BJ (cell line): ENCODE measurements around the gene FHAD1. TPM values are rescaled to one million over a fixed set of nuclear protein-coding genes. Genes with fewer than 3 reads are reported as not detected.
A peak's percentile ranks its signal among the peaks of the same experiment; 100 is the strongest.

Source experiments
- CTCF ChIA-PET: fragments of 350-600 bp; formaldehyde crosslinking; extraction: SDS; loops from one replicate; lab custom pipeline; 2021; ENCODE audit warnings: antibody characterized with exemption, inconsistent platforms; lab: Yijun Ruan, JAX
- POLR2A ChIA-PET: fragments of 300-600 bp; sonication (Branson Sonifier 250); formaldehyde crosslinking; extraction: SDS; loops from one replicate; lab custom pipeline; 2021; ENCODE audit warnings: antibody characterized with exemption; lab: Charles Lee
- DNase-seq: peaks from one replicate; pipeline ENCODE4 v3.0.0-alpha.2; 2011; ENCODE audit warnings: low read depth
- H3K27me3 ChIP-seq: 2 replicates; pipeline ENCODE4 v1.6.0; 2011; ENCODE audit warnings: low read length; ENCODE audit not compliant: control insufficient read depth, insufficient read depth
- H3K36me3 ChIP-seq: 2 replicates; pipeline ENCODE4 v1.5.1; 2011; ENCODE audit warnings: low read length; ENCODE audit not compliant: control insufficient read depth, insufficient read depth
- H3K4me3 ChIP-seq: 2 replicates; pipeline ENCODE4 v1.5.1; 2011; ENCODE audit warnings: low read depth, mild to moderate bottlenecking, control low read depth, low read length
- CTCF ChIP-seq: IDR thresholded peaks from 2 replicates; pipeline ENCODE4 v1.5.1; 2011; ENCODE audit warnings: low read depth, mild to moderate bottlenecking, control low read depth, inconsistent platforms, low read length, moderate library complexity; ENCODE audit not compliant: insufficient read depth
- polyA minus RNA-seq: library from RNA; depleted of rRNA, polyadenylated mRNA; stranded (reverse); fragments of >200 nt; gene quantifications from 2 replicates; pipeline ENCODE4 v1.2.3, GENCODE V29; 2011; rRNA and poly(A)+ RNA removed
- polyA plus RNA-seq: library from polyadenylated mRNA; depleted of rRNA; stranded (reverse); fragments of >200 nt; gene quantifications from 2 replicates; pipeline ENCODE4 v1.2.3, GENCODE V29; 2011; rRNA removed

FHAD1 gene
- polyA plus RNA-seq (not detected in 2 replicates), polyA minus RNA-seq (0.71 TPM in 1 of 2 replicates, not detected in the other)

- no peaks in the 10 kb centered on the region for H3K36me3 ChIP-seq
- H3K27me3 ChIP-seq: peaks cover 20% of the 10 kb centered on the region
- DNase-seq: no peak
- H3K4me3 ChIP-seq: peak within 1 kb of the TSS; percentile 29
- ChIA-PET POLR2A (interaction anchor here (0.6 kb wide), 1 partner anchor 104 kb away, joined by 3 read pairs; no protein-coding TSS in a partner anchor), CTCF (interaction anchor here (0.6 to 1.9 kb wide), 5 partner anchors 21 to 118 kb away, joined by 3 to 7 read pairs (median 3); no protein-coding TSS in a partner anchor)
- TF ChIP-seq CTCF: no peak
Observed at GRCh38 chr1:15246960-15247614, at the start of gene FHAD1. TSS of gene FHAD1 (plus strand) at chr1:15247223. CDS start at chr1:15251785, 4,562 bp downstream.

DNA sequence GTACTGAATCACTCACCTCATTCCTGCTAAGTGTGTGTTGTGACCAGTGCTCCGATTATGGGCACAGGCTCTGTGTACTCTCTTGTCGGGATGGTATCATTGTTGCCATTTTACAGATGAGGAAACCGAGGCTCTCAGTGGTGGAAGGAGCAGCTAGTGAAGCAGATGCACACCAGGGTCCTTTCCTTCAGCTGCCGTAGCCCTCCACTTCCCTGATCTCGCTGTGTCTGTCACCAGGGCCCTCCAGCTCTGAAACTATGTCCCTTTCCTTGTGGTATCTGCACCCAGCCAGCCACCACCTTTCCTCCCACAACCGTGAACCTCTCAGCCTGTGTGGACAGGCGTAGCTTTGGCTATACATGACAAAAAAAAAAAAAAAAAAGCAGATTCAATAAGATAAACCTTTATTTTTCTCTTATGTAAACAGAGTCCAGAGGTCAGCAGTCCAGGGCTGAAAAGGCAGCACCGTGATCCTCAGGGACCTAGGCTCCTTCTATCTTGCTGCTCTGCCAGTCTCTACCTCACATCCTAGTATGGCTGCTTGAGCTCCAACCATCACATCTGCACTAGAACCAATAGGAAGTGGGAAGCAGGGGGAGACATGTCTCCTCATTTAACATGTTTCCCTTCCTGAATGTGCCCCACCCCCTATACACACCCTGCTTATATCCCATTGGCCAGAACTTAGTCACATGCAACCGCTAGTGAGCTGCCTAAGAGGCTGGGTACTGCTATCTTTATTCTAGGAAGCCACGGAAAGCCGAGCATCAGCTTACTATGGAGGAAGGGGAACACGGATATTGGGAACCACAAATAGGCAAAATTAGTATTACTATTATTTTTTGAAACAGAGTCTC, 49.2 kb upstream of the FHAD1 start:
- no peak for DNase-seq

DNA sequence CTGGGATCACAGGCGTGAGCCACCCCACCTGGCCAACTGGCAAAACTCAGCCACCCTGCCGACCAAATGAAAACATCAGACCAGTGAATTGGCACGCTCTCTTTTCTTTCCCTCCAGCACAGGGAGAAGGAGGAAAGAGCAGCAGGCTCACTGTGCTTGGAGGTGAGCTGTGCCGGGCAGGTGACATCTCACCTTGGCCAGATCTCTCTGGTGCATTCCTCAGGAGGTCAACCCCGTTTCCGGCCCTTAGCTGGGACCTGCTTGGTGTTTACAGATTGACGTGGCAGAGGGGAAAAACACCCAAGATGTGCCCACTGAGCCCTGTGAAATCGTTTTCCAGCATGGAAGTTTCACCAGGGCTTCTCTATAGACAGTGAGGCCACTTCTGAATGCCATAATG, 48.3 kb upstream of the FHAD1 start:
- ChIA-PET CTCF (no interaction called here), POLR2A (no interaction called here)
- no peak for TF ChIP-seq CTCF
- Histone ChIP-seq H3K27me3 (peaks cover 1% of the 10 kb centered on the region; the same call in 1 of the 2 replicates), H3K36me3 (no peaks in the 10 kb centered on the region), H3K4me3 (no peak overlapping the region)
- no peak for DNase-seq

More for the DNA sequence above, 49.2 kb upstream of the FHAD1 start:
- ChIA-PET CTCF (interaction anchor here (2.0 kb wide), 1 partner anchor 13 kb away, joined by 7 read pairs; no protein-coding TSS in a partner anchor), POLR2A (no interaction called here)
- Histone ChIP-seq H3K4me3 (no peak overlapping the region), H3K36me3 (no peaks in the 10 kb centered on the region), H3K27me3 (peaks cover 1% of the 10 kb centered on the region; the same call in 1 of the 2 replicates)
- no peak for TF ChIP-seq CTCF

GRCh38 chr1:15201221-15201620, 45.8 kb upstream of the FHAD1 start:
- Histone ChIP-seq H3K4me3 (no peak overlapping the region), H3K27me3 (peaks cover 1% of the 10 kb centered on the region; the same call in 1 of the 2 replicates), H3K36me3 (no peaks in the 10 kb centered on the region)
- ChIA-PET CTCF (interaction anchor here (1.0 to 1.6 kb wide), 3 partner anchors 10 to 44 kb away, joined by 3 to 5 read pairs (median 3); no protein-coding TSS in a partner anchor), POLR2A (no interaction called here)
- TF ChIP-seq CTCF: no peak
- no peak for DNase-seq
